Caco-2 (cell line): ENCODE data around the gene CTXND1. TPM values are rescaled to one million over a fixed set of nuclear protein-coding genes. Genes with fewer than 3 reads are reported as not detected.
A peak's percentile ranks its signal among the peaks of the same experiment; 100 is the strongest.
"Not testable (repeated sequence)": the region's sequence is repeated elsewhere in the genome, so short reads cannot be mapped to it uniquely, and the experiment has no call there.

Experiments
- Bru-seq: library from RNA; stranded (reverse); fragments of 400-500 nt; gene quantifications from one replicate; lab custom pipeline; 2021; lab: Mats Ljungman, UMichigan
- BruChase-seq, 2 experiments: library from RNA; stranded (reverse); fragments of 400-500 nt; gene quantifications; one replicate each; lab custom pipeline; 2021; lab: Mats Ljungman, UMichigan
- BruUV-seq: library from RNA; stranded (reverse); fragments of 400-500 nt; replicated peaks from 2 replicates; lab custom pipeline; 2021; lab: Mats Ljungman, UMichigan
- CTCF ChIA-PET: fragments of 300-600 bp; sonication (Branson Sonifier 250); formaldehyde crosslinking; loops from one replicate; lab custom pipeline; 2022; ENCODE audit warnings: antibody characterized with exemption; lab: Charles Lee
- POLR2A ChIA-PET: fragments of 300-600 bp; sonication (Branson Sonifier 250); formaldehyde crosslinking; loops from one replicate; lab custom pipeline; 2022; ENCODE audit warnings: antibody characterized with exemption; lab: Charles Lee
- DNase-seq, 2 experiments: peaks; one replicate each; pipeline versions ENCODE4 v3.0.0 to v3.0.0-alpha.2; 2020 to 2022
- H3K27me3 ChIP-seq: replicated peaks from 2 replicates; pipeline ENCODE4 v1.6.0; 2011; ENCODE audit warnings: low read length; ENCODE audit not compliant: control insufficient read depth, insufficient read depth
- H3K36me3 ChIP-seq: 2 replicates; pipeline ENCODE4 v1.5.1; 2011; ENCODE audit warnings: low read length; ENCODE audit not compliant: control insufficient read depth, insufficient read depth
- H3K4me1 ChIP-seq: fragments of 250-450 bp; sonication (Bioruptor Pico); 2 replicates; pipeline ENCODE4 v1.5.1; 2020; ENCODE audit warnings: mild to moderate bottlenecking
- H3K4me3 ChIP-seq: 2 replicates; pipeline ENCODE4 v1.5.1; 2011; ENCODE audit warnings: low read depth, mild to moderate bottlenecking, control low read depth, low read length
- H3K9me3 ChIP-seq: fragments of 250-450 bp; sonication (Bioruptor Pico); 2 replicates; pipeline ENCODE4 v1.5.1; 2020; ENCODE audit warnings: mild to moderate bottlenecking, moderate library complexity
- H3K27ac Mint-ChIP-seq: one replicate; pipeline ENCODE4 v1.8.0; 2022; ENCODE audit warnings: mixed read lengths; ENCODE audit not compliant: unreplicated experiment
- H3K27me3 Mint-ChIP-seq: one replicate; pipeline ENCODE4 v1.8.0; 2022; ENCODE audit warnings: mixed read lengths; ENCODE audit not compliant: insufficient read depth, unreplicated experiment
- H3K36me3 Mint-ChIP-seq: one replicate; pipeline ENCODE4 v1.8.0; 2022; ENCODE audit warnings: mild to moderate bottlenecking, mixed read lengths; ENCODE audit not compliant: insufficient read depth, unreplicated experiment
- H3K4me1 Mint-ChIP-seq: one replicate; pipeline ENCODE4 v1.8.0; 2022; ENCODE audit warnings: low read depth, mixed read lengths; ENCODE audit not compliant: unreplicated experiment
- H3K4me3 Mint-ChIP-seq: one replicate; pipeline ENCODE4 v1.8.0; 2022; ENCODE audit warnings: mild to moderate bottlenecking, moderate library complexity, mixed read lengths; ENCODE audit not compliant: unreplicated experiment
- H3K9me3 Mint-ChIP-seq: one replicate; pipeline ENCODE4 v1.8.0; 2022; ENCODE audit warnings: mixed read lengths; ENCODE audit not compliant: unreplicated experiment
- CTCF ChIP-seq, 2 experiments: fragments of 200-600 bp in 1 of 2; IDR thresholded peaks; 1 replicate in 1 of 2; 2 replicates in 1 of 2; pipeline versions ENCODE4 v1.5.1 to v1.8.0; 2011 to 2022; ENCODE audit warnings: antibody characterized with exemption in 1 of 2, control low read depth in 1 of 2, inconsistent platforms in 1 of 2, low read depth in 1 of 2, low read length in 1 of 2, mild to moderate bottlenecking in 1 of 2, moderate library complexity in 1 of 2; ENCODE audit not compliant: insufficient read depth in 1 of 2, severe bottlenecking in 1 of 2, unreplicated experiment in 1 of 2
- intact Hi-C: fragments of 100-400 bp; cut with micrococcal nuclease; formaldehyde crosslinking; loops from one replicate; pipeline ENCODE4 v1.10.0; 2022; ENCODE audit not compliant: unreplicated experiment
- long read RNA-seq: library from polyadenylated mRNA; stranded (forward); transcript quantifications from one replicate; pipeline ENCODE4 v2.0.0, GENCODE V29; 2022
- total RNA-seq: library from RNA; stranded (reverse); gene quantifications from 2 replicates; pipeline ENCODE4 v1.2.3, GENCODE V29; 2022

CTXND1 gene
- total RNA-seq (0.05 and 0.14 TPM in 2 replicates), Bru-seq, nascent RNA (percentile 30 among the genes with signal in this experiment), BruChase-seq, experiment 1, labeled RNA remaining after a 2-hour chase (percentile 22 among the genes with signal in this experiment), BruChase-seq, experiment 2, labeled RNA remaining after a 6-hour chase (percentile 19 among the genes with signal in this experiment)
- long read RNA-seq = 0 reads

GRCh38 chr15:80252121-80252518 is at the start of gene CTXND1:
Gene CTXND1 (minus strand): TSS chr15:80252213. CDS start chr15:80201949, 50,264 bp downstream.
- CTCF ChIA-PET = no interaction called here
- Mint-ChIP-seq H3K9me3 (no peaks in the 10 kb centered on the region), H3K4me1 (peaks cover 4% of the 10 kb centered on the region), H3K27ac (no peak within 1 kb of the TSS), H3K4me3 (peak within 1 kb of the TSS; percentile 71), H3K27me3 (peaks cover 9% of the 10 kb centered on the region), H3K36me3 (no peaks in the 10 kb centered on the region)
- H3K4me3 ChIP-seq = peak within 1 kb of the TSS; percentile 52
- no peaks in the 10 kb centered on the region for H3K9me3 ChIP-seq
- POLR2A ChIA-PET = no interaction called here
- no peaks in the 10 kb centered on the region for H3K27me3 ChIP-seq
- no peak for DNase-seq
- intact Hi-C loops = no loop called here
- peaks cover 32% of the 10 kb centered on the region for H3K4me1 ChIP-seq
- no TSS peak for BruUV-seq
- TF ChIP-seq CTCF (IDR thresholded peaks at IDR 0.05; ENCODE audit: insufficient read depth in 1 of 2, low read depth in 1 of 2, low read length in 1 of 2, severe bottlenecking in 1 of 2, unreplicated experiment in 1 of 2) = no peak
- H3K36me3 ChIP-seq = no peaks in the 10 kb centered on the region

- Histone ChIP-seq H3K36me3 (no peaks in the 10 kb centered on the region), H3K4me1 (no peaks in the 10 kb centered on the region), H3K4me3 (no peak overlapping the region), H3K9me3 (no peaks in the 10 kb centered on the region), H3K27me3 (no peaks in the 10 kb centered on the region)
- no peaks in the 10 kb centered on the region for H3K4me1 Mint-ChIP-seq
- intact Hi-C loops = no loop called here
- peaks cover 25% of the 10 kb centered on the region for H3K27me3 Mint-ChIP-seq
- POLR2A ChIA-PET = no interaction called here
- no peaks in the 10 kb centered on the region for H3K36me3 Mint-ChIP-seq
- TF ChIP-seq CTCF (IDR thresholded peaks at IDR 0.05; ENCODE audit: insufficient read depth in 1 of 2, low read depth in 1 of 2, low read length in 1 of 2, severe bottlenecking in 1 of 2, unreplicated experiment in 1 of 2) = no peak
- no peak for DNase-seq
- CTCF ChIA-PET = no interaction called here
- no peak overlapping the region for H3K27ac Mint-ChIP-seq
- no peaks in the 10 kb centered on the region for H3K9me3 Mint-ChIP-seq
- no peak overlapping the region for H3K4me3 Mint-ChIP-seq
- no TSS peak for BruUV-seq
Measured at GRCh38 chr15:80301472-80301871, 49.5 kb upstream of the CTXND1 start.

GRCh38 chr15:80295777-80296176 is 43.8 kb upstream of the CTXND1 start:
- H3K27me3 ChIP-seq, H3K4me1 Mint-ChIP-seq, H3K4me3 ChIP-seq, intact Hi-C loops, H3K4me3 Mint-ChIP-seq, H3K9me3 Mint-ChIP-seq, CTCF ChIA-PET, BruUV-seq, DNase-seq, POLR2A ChIA-PET, H3K36me3 Mint-ChIP-seq, H3K36me3 ChIP-seq, H3K27ac Mint-ChIP-seq, H3K4me1 ChIP-seq, H3K9me3 ChIP-seq: not testable (repeated sequence)
- peaks cover 16% of the 10 kb centered on the region for H3K27me3 Mint-ChIP-seq
